ENCODE results near the gene ZNF423. TPM values are rescaled to one million over a fixed set of nuclear protein-coding genes. Genes with fewer than 3 reads are reported as not detected.

ZNF423 gene
- total RNA-seq, 1 experiment from 2014 or later, result 11.1 TPM

DNA sequence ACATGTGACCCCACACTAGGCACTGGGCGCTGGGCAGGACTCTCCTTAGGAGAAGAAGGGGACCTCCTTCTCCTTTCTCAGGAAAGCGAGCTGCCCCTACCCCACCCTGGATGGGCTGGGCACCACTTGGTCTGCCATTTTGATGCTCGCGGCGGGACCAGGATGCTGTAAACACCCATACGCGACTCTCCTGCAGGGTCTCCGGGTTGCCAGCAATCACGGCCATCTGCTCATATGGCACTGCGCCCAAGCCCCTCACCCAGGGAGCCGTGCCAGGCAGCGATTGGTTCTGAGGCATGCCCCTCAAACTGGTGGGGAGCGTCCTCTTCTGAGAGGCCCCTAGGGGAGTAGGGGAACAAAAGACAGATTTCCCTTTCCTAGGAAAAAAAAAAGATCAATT, 383.3 kb downstream of the ZNF423 start:
- DNase-seq (ENCODE audit: low spot score), result no peak
- Histone ChIP-seq H3K27me3 (replicated peaks; ENCODE audit: insufficient read depth, low read depth, low read length, poor library complexity) (no peaks in the 10 kb centered on the region), H3K27ac (ENCODE audit: low read depth, low read length, poor library complexity, severe bottlenecking) (no peak overlapping the region), H3K9me3 (ENCODE audit: low read depth, low read length, poor library complexity, severe bottlenecking) (no peaks in the 10 kb centered on the region), H3K4me3 (ENCODE audit: low read depth, low read length, poor library complexity, severe bottlenecking) (no peak overlapping the region), H3K36me3 (ENCODE audit: insufficient read depth, low read length, poor library complexity, severe bottlenecking) (no peaks in the 10 kb centered on the region), H3K4me1 (ENCODE audit: insufficient read depth, low read length, poor library complexity, severe bottlenecking) (no peaks in the 10 kb centered on the region)
- BruUV-seq (replicated peaks), result no TSS peak
- intact Hi-C loops (cut with micrococcal nuclease; ENCODE audit: unreplicated experiment), result no loop called here
- TF ChIP-seq EZH2 (IDR thresholded peaks at IDR 0.05; ENCODE audit: borderline replicate concordance, low read depth, low read length, poor library complexity, severe bottlenecking), result no peak
- TF ChIP-seq, protein P1, sequence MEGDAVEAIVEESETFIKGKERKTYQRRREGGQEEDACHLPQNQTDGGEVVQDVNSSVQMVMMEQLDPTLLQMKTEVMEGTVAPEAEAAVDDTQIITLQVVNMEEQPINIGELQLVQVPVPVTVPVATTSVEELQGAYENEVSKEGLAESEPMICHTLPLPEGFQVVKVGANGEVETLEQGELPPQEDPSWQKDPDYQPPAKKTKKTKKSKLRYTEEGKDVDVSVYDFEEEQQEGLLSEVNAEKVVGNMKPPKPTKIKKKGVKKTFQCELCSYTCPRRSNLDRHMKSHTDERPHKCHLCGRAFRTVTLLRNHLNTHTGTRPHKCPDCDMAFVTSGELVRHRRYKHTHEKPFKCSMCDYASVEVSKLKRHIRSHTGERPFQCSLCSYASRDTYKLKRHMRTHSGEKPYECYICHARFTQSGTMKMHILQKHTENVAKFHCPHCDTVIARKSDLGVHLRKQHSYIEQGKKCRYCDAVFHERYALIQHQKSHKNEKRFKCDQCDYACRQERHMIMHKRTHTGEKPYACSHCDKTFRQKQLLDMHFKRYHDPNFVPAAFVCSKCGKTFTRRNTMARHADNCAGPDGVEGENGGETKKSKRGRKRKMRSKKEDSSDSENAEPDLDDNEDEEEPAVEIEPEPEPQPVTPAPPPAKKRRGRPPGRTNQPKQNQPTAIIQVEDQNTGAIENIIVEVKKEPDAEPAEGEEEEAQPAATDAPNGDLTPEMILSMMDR (conservative IDR thresholded peaks at IDR 0.05; ENCODE audit: low read depth, low read length), result no peak
- POLR2A ChIA-PET (ENCODE audit: low non-redundant PET), result no interaction called here
- CTCF ChIA-PET, result no interaction called here

DNA sequence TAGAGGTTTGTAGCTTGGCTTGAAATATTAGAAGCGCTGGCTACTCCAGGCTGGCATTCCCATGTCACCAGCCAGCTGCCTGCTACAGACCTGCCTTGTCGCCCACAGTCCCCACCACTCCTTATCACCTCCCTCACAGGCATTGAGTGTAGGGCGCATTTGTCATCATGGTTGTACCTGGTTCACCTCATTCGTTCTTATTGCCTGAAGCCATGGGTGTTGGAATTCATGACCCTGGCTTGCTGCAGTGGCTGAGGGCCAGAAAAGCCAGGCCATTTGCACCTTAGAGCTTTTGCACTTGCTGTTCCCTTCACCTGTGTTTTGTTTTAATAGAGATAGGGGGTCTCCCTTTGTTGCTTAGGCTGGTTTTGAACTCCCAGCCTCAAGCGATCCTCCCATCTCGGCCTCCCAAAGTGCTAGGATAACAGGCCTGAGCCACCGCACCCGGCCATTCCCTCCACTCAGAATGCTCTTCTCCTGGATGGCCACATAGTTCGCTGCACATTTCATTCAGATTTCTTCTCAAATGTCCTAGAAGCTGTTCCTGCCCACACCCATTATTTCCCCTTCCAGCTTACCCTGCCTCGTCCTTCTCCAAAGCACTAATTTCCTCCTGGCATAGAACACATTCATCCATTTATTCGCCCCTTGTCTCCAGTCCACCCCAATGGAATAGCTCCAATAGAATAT, 384.7 kb downstream of the ZNF423 start:
- Histone ChIP-seq H3K4me3 (ENCODE audit: low read depth, low read length, poor library complexity, severe bottlenecking) (no peak overlapping the region), H3K36me3 (ENCODE audit: insufficient read depth, low read length, poor library complexity, severe bottlenecking) (no peaks in the 10 kb centered on the region), H3K9me3 (ENCODE audit: low read depth, low read length, poor library complexity, severe bottlenecking) (no peaks in the 10 kb centered on the region), H3K4me1 (ENCODE audit: insufficient read depth, low read length, poor library complexity, severe bottlenecking) (no peaks in the 10 kb centered on the region), H3K27me3 (replicated peaks; ENCODE audit: insufficient read depth, low read depth, low read length, poor library complexity) (no peaks in the 10 kb centered on the region), H3K27ac (ENCODE audit: low read depth, low read length, poor library complexity, severe bottlenecking) (no peak overlapping the region)
- ChIA-PET CTCF (no interaction called here), POLR2A (ENCODE audit: low non-redundant PET) (no interaction called here)
- TF ChIP-seq EZH2 (IDR thresholded peaks at IDR 0.05; ENCODE audit: borderline replicate concordance, low read depth, low read length, poor library complexity, severe bottlenecking), result no peak
- TF ChIP-seq, protein P1 (conservative IDR thresholded peaks at IDR 0.05; ENCODE audit: low read depth, low read length), result no peak
- BruUV-seq (replicated peaks), result no TSS peak
- intact Hi-C loops (cut with micrococcal nuclease; ENCODE audit: unreplicated experiment), result no loop called here
- no peak for DNase-seq (ENCODE audit: low spot score)

DNA sequence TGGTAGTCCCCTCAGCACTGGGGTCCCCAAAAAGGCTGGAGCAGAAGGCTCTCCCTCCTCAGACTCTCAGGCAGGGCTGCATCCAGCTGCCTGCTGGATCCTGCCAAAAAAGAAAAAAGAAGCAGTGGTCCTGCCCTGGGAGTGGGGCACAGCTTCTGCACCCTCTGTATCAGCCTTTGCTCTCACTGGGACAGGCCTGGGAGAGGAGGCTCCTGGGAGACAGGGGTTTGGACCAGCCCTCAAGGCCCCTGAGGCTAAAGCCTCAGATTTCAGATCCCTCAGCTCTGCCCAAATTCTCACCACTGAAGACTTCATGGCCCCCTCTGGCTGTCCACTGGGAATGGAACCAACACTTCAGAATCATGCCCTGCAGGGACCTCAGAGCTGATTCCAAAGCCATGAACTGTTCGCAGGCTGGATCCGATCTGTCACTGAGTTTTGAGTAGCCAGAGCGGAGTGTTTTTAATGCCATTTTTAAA, 385.4 kb downstream of the ZNF423 start:
- BruUV-seq (replicated peaks), result no TSS peak
- intact Hi-C loops (cut with micrococcal nuclease; ENCODE audit: unreplicated experiment), result no loop called here
- Histone ChIP-seq H3K4me1 (ENCODE audit: insufficient read depth, low read length, poor library complexity, severe bottlenecking) (no peaks in the 10 kb centered on the region), H3K4me3 (ENCODE audit: low read depth, low read length, poor library complexity, severe bottlenecking) (no peak overlapping the region), H3K36me3 (ENCODE audit: insufficient read depth, low read length, poor library complexity, severe bottlenecking) (no peaks in the 10 kb centered on the region), H3K27ac (ENCODE audit: low read depth, low read length, poor library complexity, severe bottlenecking) (no peak overlapping the region), H3K27me3 (replicated peaks; ENCODE audit: insufficient read depth, low read depth, low read length, poor library complexity) (no peaks in the 10 kb centered on the region), H3K9me3 (ENCODE audit: low read depth, low read length, poor library complexity, severe bottlenecking) (no peaks in the 10 kb centered on the region)
- CTCF ChIA-PET, result no interaction called here
- TF ChIP-seq EZH2 (IDR thresholded peaks at IDR 0.05; ENCODE audit: borderline replicate concordance, low read depth, low read length, poor library complexity, severe bottlenecking), result no peak
- TF ChIP-seq, protein P1 (conservative IDR thresholded peaks at IDR 0.05; ENCODE audit: low read depth, low read length), result no peak
- POLR2A ChIA-PET (ENCODE audit: low non-redundant PET), result no interaction called here
- DNase-seq (ENCODE audit: low spot score), result no peak
